GM12801 (cell line): Measurements from ENCODE around the gene AFMID.

Source experiments
- TF ChIP-seq, protein P1 (sequence below): IDR thresholded peaks from one replicate; pipeline ENCODE4 v1.5.1; 2011; ENCODE audit warnings: control low read depth; ENCODE audit not compliant: insufficient read length; ENCODE audit errors: extremely low read depth

Gene AFMID

DNA sequence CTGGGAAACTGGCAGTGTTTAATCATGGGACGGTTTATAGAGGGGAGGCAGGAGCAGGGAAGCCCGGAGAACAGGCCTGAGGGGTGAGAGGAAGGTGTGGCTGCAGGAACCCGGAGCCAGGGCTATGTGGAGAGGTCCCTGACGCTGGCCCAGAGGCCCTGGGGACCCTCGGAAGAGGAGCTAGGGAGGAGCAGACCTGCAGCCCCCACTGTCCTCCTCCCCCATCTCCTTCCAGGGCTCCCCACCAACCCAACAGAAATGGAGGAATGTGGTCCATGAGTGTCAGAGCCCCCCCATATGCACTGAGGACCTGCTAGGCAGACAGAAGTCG, 64.6 kb downstream of the AFMID start:
- TF ChIP-seq, protein P1, sequence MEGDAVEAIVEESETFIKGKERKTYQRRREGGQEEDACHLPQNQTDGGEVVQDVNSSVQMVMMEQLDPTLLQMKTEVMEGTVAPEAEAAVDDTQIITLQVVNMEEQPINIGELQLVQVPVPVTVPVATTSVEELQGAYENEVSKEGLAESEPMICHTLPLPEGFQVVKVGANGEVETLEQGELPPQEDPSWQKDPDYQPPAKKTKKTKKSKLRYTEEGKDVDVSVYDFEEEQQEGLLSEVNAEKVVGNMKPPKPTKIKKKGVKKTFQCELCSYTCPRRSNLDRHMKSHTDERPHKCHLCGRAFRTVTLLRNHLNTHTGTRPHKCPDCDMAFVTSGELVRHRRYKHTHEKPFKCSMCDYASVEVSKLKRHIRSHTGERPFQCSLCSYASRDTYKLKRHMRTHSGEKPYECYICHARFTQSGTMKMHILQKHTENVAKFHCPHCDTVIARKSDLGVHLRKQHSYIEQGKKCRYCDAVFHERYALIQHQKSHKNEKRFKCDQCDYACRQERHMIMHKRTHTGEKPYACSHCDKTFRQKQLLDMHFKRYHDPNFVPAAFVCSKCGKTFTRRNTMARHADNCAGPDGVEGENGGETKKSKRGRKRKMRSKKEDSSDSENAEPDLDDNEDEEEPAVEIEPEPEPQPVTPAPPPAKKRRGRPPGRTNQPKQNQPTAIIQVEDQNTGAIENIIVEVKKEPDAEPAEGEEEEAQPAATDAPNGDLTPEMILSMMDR, result no peak

DNA sequence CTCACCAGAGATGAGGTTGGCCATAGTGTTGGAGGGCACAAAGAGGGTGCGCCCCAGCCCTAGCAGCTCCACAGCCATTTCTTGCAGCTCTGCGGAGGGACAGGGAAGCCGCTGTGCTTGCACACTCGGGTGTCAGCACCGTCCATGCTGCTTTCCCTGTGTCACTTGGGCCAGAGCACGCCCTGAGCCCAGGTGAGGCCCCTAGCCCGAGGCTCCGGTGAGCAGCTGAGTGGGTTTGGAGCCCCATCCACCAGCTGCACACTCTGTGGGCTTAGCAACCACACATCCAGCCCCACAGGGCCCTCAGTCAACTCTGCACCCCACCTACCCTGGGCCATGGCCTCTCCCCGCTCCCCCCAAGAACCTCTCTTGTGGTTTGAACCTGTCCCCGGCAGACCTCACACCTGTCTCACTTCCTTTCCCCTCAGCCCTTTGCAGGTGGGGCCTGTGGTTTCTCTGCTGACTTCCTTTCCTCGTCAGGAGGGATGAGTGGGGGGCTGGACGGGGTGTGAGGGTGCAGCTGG, 65.0 kb downstream of the AFMID start:
- TF ChIP-seq, protein P1, result no peak

DNA sequence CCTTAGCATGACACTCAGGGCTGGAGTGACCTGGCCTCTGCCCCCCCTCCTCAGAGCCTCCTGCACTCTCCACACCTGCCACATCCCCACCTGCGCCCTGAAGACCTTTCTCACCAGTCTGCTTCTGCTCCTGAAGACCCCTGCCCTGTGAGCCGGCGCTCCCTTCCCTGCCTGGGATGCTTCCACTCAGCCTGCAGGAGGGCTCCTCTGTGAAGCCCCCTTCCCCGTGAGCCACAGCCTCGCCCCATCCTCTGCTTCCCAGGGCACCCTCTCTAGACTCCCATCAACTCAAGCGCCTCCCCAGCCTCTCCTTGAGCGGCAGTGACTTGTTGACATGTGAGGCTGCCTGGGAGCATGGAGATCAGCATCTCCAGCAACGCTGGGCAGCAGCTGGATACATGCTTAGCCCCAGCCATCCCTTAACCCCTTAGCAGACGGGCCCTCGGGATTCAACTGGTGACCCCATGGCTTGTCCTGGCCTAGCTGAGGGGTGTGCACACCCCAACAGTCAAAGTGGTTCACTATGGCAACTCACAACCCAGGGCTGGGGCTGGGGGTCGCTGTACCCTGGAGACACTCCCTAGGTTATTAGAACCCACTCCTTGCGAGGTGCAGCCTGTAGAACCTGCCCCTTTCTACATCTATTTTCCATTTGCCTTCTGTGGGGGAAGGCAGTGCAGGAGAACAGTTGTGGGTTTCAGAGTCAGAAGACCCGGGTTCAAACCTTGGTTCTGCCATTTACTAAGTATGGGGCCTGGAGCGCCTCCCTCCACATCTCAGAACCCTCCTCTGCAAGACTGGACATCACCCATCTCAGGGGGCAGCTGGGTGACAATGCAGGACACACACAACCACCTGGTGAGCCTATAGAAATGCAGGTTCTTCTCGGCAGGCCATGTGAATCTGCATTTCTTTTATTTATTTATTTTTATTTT, 65.8 kb downstream of the AFMID start:
- TF ChIP-seq, protein P1, result no peak

DNA sequence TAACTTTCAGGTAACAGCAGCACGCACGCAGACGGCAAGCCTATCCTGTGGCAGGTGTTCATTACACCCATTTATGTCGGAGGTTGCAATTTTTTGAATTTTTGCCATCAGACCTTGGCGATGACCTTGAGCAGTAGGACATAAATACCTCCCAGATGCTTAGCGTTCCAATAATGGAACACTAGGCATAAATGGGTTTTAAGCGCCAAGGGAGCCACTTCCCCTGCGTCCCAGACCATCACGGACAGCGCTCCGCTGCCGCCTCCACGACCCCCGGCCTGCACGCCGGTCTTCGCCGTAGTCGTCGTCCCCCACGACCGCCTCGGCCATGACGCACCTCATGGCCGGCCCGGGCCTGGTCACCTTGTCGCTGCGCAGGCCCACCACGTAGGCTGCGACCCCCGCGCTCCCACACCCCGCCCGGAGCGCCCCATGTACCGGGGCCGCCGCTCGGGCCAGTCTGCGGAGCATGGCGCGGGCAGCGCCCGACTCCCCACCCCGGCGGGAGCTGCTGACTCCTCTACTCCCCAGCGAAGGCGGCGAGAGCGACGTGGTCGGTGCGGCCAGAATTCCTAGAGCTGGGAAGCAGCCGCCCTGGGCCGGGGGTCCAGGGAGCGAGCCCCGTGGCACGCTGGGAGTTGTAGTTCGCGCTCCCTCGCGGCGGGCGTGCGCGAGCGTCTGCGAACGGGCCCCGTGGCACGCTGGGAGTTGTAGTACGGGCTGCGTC, 66.9 kb downstream of the AFMID start:
- TF ChIP-seq, protein P1, result no peak

DNA sequence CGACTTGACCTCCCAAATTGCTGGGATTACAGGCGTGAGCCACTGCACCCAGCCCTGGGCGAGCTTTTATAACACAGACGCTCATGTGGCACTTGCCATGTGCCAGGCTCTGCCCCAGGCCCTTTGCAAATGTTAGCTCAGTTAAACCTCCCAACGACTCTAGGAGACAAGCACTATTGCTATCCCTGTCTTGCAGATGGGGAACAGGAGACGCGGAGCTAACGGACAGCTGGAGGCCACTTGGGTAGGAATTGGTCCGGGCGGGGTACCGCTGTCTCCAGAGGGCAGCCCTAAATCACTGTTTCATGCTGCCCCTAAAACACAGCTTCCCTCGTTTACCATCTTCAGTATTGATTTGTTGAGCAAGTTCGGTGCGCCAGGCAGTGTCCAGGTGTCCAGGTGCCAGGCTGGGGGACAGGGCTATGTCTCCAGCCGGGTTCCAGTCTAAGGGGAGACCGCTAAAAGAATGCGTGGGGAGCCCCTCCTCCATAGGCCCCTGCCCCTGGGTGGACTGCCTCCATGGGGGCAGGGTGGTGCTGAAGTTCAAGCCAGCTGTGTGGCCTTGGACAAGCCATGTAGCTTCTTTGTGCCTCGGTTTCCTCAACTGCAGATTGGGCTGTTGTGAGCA, 68.0 kb downstream of the AFMID start:
- TF ChIP-seq, protein P1, result no peak

DNA sequence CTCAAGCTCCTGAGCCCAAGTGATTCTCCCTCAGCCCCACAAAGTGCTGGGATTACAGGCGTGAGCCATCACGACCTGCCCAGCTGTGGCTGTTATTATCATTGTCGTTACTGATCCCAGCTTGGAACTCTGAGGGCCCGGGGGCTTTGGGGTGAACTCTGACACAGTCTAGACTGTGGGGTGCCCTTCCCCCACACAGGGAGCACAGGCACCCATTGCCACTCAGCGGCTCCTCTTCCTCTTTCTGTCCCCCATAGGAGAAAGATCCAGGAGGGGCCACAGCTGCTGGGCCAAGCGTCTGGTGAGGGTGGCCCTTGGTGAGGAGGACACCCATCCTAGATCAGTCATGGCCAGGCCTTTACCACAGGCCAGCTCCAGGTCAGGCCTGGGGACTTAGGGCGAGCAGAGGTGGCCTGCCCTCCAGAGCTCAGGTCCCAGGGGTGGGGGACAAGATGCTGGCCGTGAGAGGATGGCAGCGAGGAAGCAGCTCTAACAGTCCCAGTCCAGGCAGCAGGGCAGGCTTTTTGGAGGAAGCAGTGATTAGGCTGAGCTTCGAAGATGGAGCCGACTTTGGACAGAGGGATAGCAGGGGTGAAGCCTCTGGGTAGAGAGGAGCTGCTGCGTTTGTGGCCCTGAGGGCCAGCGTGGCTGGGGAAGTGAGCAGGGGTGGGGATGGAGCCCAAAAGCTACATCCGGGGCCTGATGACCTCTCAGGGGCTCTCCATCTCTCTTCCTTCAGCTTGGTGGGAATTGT, 69.0 kb downstream of the AFMID start:
- TF ChIP-seq, protein P1, result no peak
